ENCODE data around the gene COLEC11.
"Not testable (repeated sequence)": the region's sequence is repeated elsewhere in the genome, so short reads cannot be mapped to it uniquely, and the experiment has no call there.

Gene COLEC11

GRCh38 chr2:3606028-3606369, 11.1 kb downstream of the COLEC11 start:
- no peak for TF ChIP-seq ZNF8 (CRISPR knock-in tag; IDR thresholded peaks at IDR 0.05)
- no peak for TF ChIP-seq ZFP3 (CRISPR knock-in tag; IDR thresholded peaks at IDR 0.05)
- TF ChIP-seq OSR1 (CRISPR knock-in tag; IDR thresholded peaks at IDR 0.05) = no peak
- TF ChIP-seq ZNF565 (CRISPR knock-in tag; conservative IDR thresholded peaks at IDR 0.05; ENCODE audit: low read depth) = no peak
- TF ChIP-seq ISL1 (CRISPR knock-in tag; IDR thresholded peaks at IDR 0.05) = no peak
- TF ChIP-seq CREB5 (CRISPR knock-in tag; IDR thresholded peaks at IDR 0.05; ENCODE audit: low read depth) = no peak
- TF ChIP-seq GLIS3 (CRISPR knock-in tag; IDR thresholded peaks at IDR 0.05) = no peak
- no peak for TF ChIP-seq SNAI2 (CRISPR knock-in tag; IDR thresholded peaks at IDR 0.05)
- no peak for TF ChIP-seq TCF4 (CRISPR knock-in tag; IDR thresholded peaks at IDR 0.05; ENCODE audit: borderline replicate concordance)
- no peak for TF ChIP-seq ZNF70 (CRISPR knock-in tag; IDR thresholded peaks at IDR 0.05)
- TF ChIP-seq ESRRG (CRISPR knock-in tag; IDR thresholded peaks at IDR 0.05) = no peak
- ATAC-seq = no peak

GRCh38 chr2:3606370-3607201, 11.7 kb downstream of the COLEC11 start:
- TF ChIP-seq ESRRG (CRISPR knock-in tag; IDR thresholded peaks at IDR 0.05) (0 out of 2 replicates have a peak, but pooled peaks have one; percentile 37), ZC3H10 (CRISPR knock-in tag; IDR thresholded peaks at IDR 0.05) (no peak), SNAI2 (CRISPR knock-in tag; IDR thresholded peaks at IDR 0.05) (peak; percentile 48; the same call in 1 of the 2 replicates), ZNF565 (CRISPR knock-in tag; conservative IDR thresholded peaks at IDR 0.05; ENCODE audit: low read depth) (peak; percentile 36; the same call in 1 of the 2 replicates), ZFP3 (CRISPR knock-in tag; IDR thresholded peaks at IDR 0.05) (peak; percentile 60; the same call in 1 of the 2 replicates), TCF4 (CRISPR knock-in tag; IDR thresholded peaks at IDR 0.05; ENCODE audit: borderline replicate concordance) (peak; percentile 55), OSR1 (CRISPR knock-in tag; IDR thresholded peaks at IDR 0.05) (no peak), TSHZ2 (CRISPR knock-in tag; IDR thresholded peaks at IDR 0.05) (peak; percentile 81), CSDC2 (CRISPR knock-in tag; IDR thresholded peaks at IDR 0.05) (peak; percentile 31; the same call in 1 of the 2 replicates), RARB (CRISPR knock-in tag; IDR thresholded peaks at IDR 0.05) (no peak), GLIS3 (CRISPR knock-in tag; IDR thresholded peaks at IDR 0.05) (0 out of 2 replicates have a peak, but pooled peaks have one; percentile 38)
- peak; percentile 25; the same call in 2 of the 3 replicates for ATAC-seq

- no peak for TF ChIP-seq GLIS3 (CRISPR knock-in tag; IDR thresholded peaks at IDR 0.05)
- TF ChIP-seq ZFP30 (CRISPR knock-in tag; IDR thresholded peaks at IDR 0.05) = no peak
- no peak for TF ChIP-seq TOX (CRISPR knock-in tag; IDR thresholded peaks at IDR 0.05; ENCODE audit: borderline replicate concordance)
- no peak for TF ChIP-seq BACH2 (CRISPR knock-in tag; IDR thresholded peaks at IDR 0.05; ENCODE audit: borderline replicate concordance)
- no peak for TF ChIP-seq ZC3H10 (CRISPR knock-in tag; IDR thresholded peaks at IDR 0.05)
- TF ChIP-seq ZFP3 (CRISPR knock-in tag; IDR thresholded peaks at IDR 0.05) = no peak
- no peak for TF ChIP-seq CSRNP3 (CRISPR knock-in tag; IDR thresholded peaks at IDR 0.05)
- no peak for TF ChIP-seq ZNF565 (CRISPR knock-in tag; conservative IDR thresholded peaks at IDR 0.05; ENCODE audit: low read depth)
- TF ChIP-seq OSR1 (CRISPR knock-in tag; IDR thresholded peaks at IDR 0.05) = no peak
- TF ChIP-seq PPARA (CRISPR knock-in tag; IDR thresholded peaks at IDR 0.05; ENCODE audit: borderline replicate concordance) = no peak
- no peak for TF ChIP-seq ARNTL (CRISPR knock-in tag; IDR thresholded peaks at IDR 0.05; ENCODE audit: borderline replicate concordance, low read depth)
- TF ChIP-seq CREB5 (CRISPR knock-in tag; IDR thresholded peaks at IDR 0.05; ENCODE audit: low read depth) = no peak
- ATAC-seq = no peak
Observed at GRCh38 chr2:3608373-3609278, 13.7 kb downstream of the COLEC11 start.

GRCh38 chr2:3609279-3609673, 14.4 kb downstream of the COLEC11 start:
- not testable (repeated sequence) for ATAC-seq
